ENCODE measurements around the gene NUP133. TPM values are rescaled to one million over a fixed set of nuclear protein-coding genes. Genes with fewer than 3 reads are reported as not detected.
"Not testable (repeated sequence)": the region's sequence is repeated elsewhere in the genome, so short reads cannot be mapped to it uniquely, and the experiment has no call there.

NUP133 gene
- total and polyA plus RNA-seq, 2 experiments from 2014 or later: 29.5 to 65.4 TPM

- not testable (repeated sequence) for H4K20me1 ChIP-seq (replicated peaks; ENCODE audit: insufficient read depth); H3K27me3 ChIP-seq (ENCODE audit: insufficient read depth); DNase-seq (ENCODE audit: low spot score); H3K27ac ChIP-seq (ENCODE audit: low read depth); H3K36me3 ChIP-seq (ENCODE audit: insufficient read depth); H2AFZ ChIP-seq; H3K79me2 ChIP-seq (replicated peaks; ENCODE audit: insufficient read depth); H3K4me3 ChIP-seq; H3K36me3 Mint-ChIP-seq (ENCODE audit: low read depth); H3K9me2 ChIP-seq (ENCODE audit: insufficient read depth); H3K9me3 Mint-ChIP-seq; H3K27ac Mint-ChIP-seq; H3K4me3 Mint-ChIP-seq; H3F3A ChIP-seq (replicated peaks; ENCODE audit: low read depth); H3K4me1 ChIP-seq (ENCODE audit: insufficient read depth); H3K4me2 ChIP-seq; ATAC-seq
- Mint-ChIP-seq H3K27me3 (ENCODE audit: insufficient read depth, low read depth, poor library complexity) (peaks cover 14% of the 10 kb centered on the region), H3K4me1 (peaks cover 14% of the 10 kb centered on the region)
Measured at GRCh38 chr1:229394517-229394916, 113.6 kb downstream of the NUP133 start.

GRCh38 chr1:229392936-229393335 is 115.2 kb downstream of the NUP133 start:
- H3K4me3 ChIP-seq: no peak overlapping the region
- DNase-seq (ENCODE audit: low spot score) (no peak), ATAC-seq (no peak)
- peaks cover 3% of the 10 kb centered on the region; the same call in 1 of the 2 replicates for H3K4me1 ChIP-seq (ENCODE audit: insufficient read depth)
- Mint-ChIP-seq H3K4me3 (no peak overlapping the region), H3K4me1 (peaks cover 14% of the 10 kb centered on the region), H3K27me3 (ENCODE audit: insufficient read depth, low read depth, poor library complexity) (peaks cover 14% of the 10 kb centered on the region), H3K27ac (no peak overlapping the region), H3K36me3 (ENCODE audit: low read depth) (no peaks in the 10 kb centered on the region; the same call in 2 of the 3 replicates), H3K9me3 (no peaks in the 10 kb centered on the region; the same call in 2 of the 3 replicates)
- no peaks in the 10 kb centered on the region for H4K20me1 ChIP-seq (replicated peaks; ENCODE audit: insufficient read depth)
- H2AFZ ChIP-seq: no peak overlapping the region
- H3K4me2 ChIP-seq: no peak overlapping the region
- H3K27ac ChIP-seq (ENCODE audit: low read depth): no peak overlapping the region
- no peaks in the 10 kb centered on the region for H3K9me2 ChIP-seq (ENCODE audit: insufficient read depth)
- no peaks in the 10 kb centered on the region for H3K27me3 ChIP-seq (ENCODE audit: insufficient read depth)
- no peaks in the 10 kb centered on the region for H3K79me2 ChIP-seq (replicated peaks; ENCODE audit: insufficient read depth)
- no peaks in the 10 kb centered on the region for H3K36me3 ChIP-seq (ENCODE audit: insufficient read depth)
- no peaks in the 10 kb centered on the region for H3F3A ChIP-seq (replicated peaks; ENCODE audit: low read depth)
- no peak for TF ChIP-seq JUNB (IDR thresholded peaks at IDR 0.05; ENCODE audit: unreplicated experiment)
- TF ChIP-seq EZH2 (IDR thresholded peaks at IDR 0.05; ENCODE audit: low read depth, unreplicated experiment): no peak
- no peak for TF ChIP-seq ZNF331 (CRISPR knock-in tag; IDR thresholded peaks at IDR 0.05; ENCODE audit: low read depth)
- TF ChIP-seq NANOG (IDR thresholded peaks at IDR 0.05; ENCODE audit: borderline replicate concordance): no peak
- no peak for TF ChIP-seq ZNF114 (CRISPR knock-in tag; IDR thresholded peaks at IDR 0.05)
- no peak for TF ChIP-seq ETS1 (IDR thresholded peaks at IDR 0.05)
- no peak for TF ChIP-seq CTCF (conservative IDR thresholded peaks at IDR 0.05; ENCODE audit: low read depth in 2 of 2)
- no peak for TF ChIP-seq EZH2phosphoT487 (IDR thresholded peaks at IDR 0.05; ENCODE audit: unreplicated experiment)
- TF ChIP-seq POLR2AphosphoS5 (IDR thresholded peaks at IDR 0.05; ENCODE audit: low read depth): no peak
- TF ChIP-seq ZNF462 (CRISPR knock-in tag; IDR thresholded peaks at IDR 0.05): no peak
- TF ChIP-seq STAT1 (IDR thresholded peaks at IDR 0.05; ENCODE audit: unreplicated experiment): no peak
- no peak for TF ChIP-seq CREB1 (CRISPR knock-in tag; IDR thresholded peaks at IDR 0.05; ENCODE audit: low read depth)
